GOT3 (cell line): ENCODE measurements around the gene BAHCC1.

ENCODE experiments used
- DNase-seq: peaks from one replicate; lab custom pipeline; 2025; ENCODE audit warnings: mixed read lengths; lab: John Stamatoyannopoulos, UW

The BAHCC1 gene

GRCh38 chr17:81367171-81367570 lies 28.1 kb upstream of the BAHCC1 start:
- DNase-seq: no peak

GRCh38 chr17:81368161-81369022 lies 26.9 kb upstream of the BAHCC1 start:
- no peak for DNase-seq

DNA sequence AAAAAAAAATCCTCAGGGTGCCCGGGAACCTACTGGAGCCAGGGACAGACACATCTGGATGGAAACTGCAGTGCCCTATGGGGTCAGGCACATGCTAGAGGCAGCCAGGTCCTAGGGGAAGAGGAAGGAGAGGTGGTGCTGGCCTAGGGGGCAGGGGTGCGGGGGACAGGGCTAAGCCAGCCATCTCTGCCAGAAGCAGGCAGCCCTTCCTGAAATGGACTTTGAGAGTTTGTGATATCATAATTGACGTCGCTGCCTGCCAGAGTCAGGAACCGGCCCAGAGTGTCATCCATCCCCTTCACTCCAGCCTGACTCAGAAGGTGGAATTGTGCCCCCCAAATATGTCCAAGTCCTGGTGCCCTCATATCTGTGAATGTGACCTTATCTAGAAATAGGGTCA lies 25.0 kb upstream of the BAHCC1 start:
- DNase-seq: no peak

DNA sequence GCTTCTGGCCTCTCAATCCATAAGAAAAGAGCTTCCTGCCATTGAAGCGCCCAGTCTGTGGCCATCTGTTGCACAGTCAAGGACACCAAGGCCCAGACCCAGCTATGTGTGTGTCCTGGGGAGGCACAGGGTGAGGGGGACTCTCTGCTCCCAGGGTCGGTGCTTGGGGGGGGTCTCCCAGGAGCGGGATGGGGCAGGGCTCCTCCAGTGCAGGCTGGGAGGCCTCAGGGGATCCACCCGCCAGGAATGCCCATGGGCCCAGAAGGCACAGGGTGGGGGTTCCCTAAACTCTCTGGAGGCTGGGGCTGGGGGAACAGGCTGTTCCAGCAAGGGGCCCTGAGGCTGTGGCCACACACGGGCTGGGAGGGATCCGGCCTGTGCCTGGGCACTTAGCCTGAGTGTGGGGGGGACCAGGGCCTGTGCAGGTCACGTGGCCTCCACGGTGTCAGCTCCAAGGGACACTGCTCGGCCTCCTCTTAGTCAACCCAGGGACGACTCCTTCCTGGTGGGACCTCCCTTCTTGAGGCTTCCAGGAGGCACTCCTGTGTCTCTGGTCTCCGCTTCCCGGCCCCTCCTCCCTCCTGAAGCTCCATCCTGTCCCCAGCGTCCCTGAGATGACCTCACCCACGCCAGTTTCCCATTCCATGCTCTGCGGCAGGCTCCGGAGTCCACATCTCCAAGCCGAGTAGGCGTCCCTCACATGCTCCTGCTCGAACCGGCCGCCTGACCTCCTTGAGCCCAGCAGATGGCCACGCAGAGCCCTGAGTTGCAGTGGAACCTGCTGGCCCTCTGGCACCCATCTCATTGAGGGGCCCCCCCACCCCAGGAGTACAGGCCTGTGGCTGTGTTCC lies 23.1 kb upstream of the BAHCC1 start:
- DNase-seq: no peak

DNA sequence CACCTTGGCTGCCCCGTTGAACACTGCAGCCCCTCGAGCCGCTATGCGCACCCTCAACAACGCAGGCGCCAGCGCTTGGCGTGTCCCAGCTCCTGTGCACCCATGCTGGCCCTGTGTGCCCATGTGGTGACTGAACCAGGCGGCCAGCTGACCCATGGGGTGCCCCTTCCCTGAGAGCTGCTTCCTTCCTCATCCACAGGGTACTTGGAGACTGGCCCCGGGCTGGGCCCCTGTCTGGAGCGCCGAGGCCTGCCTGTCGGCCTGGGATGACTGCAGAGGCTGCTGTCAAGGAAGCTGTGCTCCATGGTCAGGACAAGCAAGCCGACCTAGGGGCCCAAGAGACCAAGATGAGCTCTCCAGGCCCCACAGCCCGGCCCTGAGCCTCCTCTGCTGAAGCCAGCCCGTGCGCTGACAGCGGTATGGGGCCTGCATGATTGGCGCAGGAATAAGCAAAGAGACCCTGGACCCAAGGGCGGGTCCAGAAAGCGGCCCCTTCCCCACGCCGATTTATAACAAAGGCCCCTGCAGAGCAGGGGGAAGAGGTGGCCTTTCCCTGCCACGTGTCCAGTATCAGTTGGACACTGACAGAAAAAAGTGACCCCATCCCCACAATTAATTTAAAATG lies 21.6 kb upstream of the BAHCC1 start:
- no peak for DNase-seq

DNA sequence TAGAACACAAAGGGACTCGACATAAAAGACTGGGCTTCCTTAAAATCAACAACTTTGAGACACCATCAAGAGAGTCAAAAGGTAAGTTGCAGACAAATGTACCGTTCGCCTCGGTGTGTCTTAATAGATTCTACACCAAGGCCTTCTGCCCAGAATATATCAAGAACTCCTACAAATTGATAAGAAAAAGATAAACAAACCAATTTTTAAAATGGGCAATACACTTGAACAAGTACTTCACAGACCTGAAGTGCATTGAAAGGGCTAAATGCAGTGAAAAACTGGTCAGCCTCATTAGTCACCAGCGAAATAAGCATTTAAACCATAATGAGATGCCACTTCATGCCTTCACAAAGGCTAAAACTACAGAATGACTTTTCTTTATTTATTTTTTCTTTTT lies 20.4 kb upstream of the BAHCC1 start:
- no peak for DNase-seq

DNA sequence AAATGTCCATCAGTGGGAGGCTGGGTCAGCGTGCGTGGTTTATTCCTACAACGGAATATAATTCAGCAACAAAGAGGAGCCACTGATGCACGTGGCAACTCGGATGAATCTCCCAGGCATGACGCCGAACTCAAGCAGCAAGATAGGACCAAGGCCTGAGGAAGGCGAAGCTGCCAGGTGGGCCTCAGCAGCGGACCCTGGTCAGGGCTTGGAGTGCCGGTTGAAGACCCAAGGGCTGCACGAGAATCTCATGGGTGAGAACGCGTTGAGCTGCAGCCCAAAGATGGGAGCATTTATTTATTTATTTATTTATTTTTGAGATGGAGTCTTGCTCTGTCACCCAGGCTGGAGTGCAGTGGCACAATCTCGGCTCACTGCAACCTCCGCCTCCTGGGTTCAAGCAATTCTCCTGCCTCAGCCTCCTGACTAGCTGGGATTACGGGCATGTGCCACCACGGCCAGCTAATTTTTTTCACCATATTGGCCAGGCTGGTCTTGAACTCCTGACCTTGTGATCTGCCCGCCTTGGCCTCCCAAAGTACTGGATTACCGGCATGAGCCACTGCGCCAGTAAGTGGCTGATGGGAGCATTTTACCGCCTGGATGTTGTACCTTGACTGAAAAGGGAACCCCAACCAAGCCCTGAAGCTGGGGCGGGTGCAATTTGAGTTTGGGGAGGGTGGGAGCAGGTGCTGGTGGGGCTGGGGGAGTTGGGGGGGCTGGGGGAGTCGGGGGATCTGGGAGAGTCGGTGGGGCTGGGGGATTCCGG lies 18.1 kb upstream of the BAHCC1 start:
- no peak for DNase-seq

DNA sequence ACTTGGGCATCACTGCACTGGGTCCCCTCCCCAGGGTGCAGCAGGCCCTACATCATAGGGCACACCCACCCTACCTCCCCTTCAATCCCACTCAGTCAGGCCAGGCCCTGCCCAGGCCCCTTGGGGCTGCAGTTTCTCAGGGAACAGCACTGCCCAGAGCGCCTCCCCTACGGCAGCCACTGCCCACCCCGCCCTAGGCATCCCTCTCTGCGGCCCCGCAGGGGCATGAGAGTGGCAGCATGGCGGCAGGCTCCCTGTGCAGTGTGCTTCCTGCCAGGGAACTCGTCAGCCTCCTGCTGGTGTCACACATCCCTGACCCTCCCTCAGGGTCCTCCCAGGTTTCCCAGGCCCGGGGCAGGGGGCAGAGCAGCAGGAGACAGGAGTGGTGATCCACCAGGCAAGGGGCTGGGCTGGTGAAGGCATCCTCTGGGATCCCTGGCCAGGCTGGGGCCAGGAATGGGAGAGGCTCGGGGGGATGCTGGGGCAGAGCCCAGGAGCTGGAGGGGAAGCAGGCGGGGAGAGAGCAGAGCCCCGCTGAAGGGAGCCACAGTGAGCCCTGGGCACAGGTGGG lies 16.2 kb upstream of the BAHCC1 start:
- DNase-seq: no peak

DNA sequence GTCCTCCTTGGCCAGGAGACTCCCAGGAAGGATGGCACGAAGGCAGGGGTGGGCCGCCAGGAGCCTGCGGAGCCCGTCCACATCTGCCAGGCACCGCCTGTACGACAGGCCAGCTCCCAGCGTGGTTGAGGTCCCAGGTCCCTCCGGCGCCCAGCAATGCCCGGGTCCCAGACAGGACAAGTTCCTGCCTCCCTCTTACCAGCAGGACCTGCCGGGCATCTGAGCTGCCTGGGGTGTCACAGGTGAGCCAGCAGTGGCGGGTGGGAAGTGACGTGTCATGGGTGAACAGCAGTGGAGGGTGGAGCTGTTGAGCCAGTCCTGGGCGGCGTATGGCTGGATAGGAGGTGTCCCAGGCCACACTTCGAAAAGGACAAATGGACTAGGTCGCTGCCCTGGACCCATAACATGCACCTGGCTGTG lies 15.7 kb upstream of the BAHCC1 start:
- no peak for DNase-seq

DNA sequence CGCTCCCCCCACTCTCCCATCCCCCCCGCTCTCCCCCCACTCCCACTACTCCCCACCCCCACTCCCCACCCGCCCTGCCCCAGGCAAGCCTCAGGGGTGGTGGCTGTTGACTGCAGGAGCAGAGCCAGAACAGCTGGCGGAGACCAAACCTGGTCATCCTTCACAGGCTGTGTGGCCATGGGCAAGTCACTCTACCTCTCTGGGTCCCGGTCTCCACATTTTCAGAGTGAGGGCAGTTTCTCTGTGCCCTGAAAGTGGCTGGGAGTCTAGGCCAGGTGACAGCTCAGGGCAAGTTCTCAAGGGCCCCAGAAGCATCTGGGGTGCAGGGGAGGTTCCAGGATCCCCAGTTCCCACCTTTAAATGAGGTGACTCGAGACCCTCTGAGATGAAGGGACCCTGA lies 15.1 kb upstream of the BAHCC1 start:
- DNase-seq: no peak

GRCh38 chr17:81380666-81381518 lies 14.4 kb upstream of the BAHCC1 start:
- DNase-seq: no peak

DNA sequence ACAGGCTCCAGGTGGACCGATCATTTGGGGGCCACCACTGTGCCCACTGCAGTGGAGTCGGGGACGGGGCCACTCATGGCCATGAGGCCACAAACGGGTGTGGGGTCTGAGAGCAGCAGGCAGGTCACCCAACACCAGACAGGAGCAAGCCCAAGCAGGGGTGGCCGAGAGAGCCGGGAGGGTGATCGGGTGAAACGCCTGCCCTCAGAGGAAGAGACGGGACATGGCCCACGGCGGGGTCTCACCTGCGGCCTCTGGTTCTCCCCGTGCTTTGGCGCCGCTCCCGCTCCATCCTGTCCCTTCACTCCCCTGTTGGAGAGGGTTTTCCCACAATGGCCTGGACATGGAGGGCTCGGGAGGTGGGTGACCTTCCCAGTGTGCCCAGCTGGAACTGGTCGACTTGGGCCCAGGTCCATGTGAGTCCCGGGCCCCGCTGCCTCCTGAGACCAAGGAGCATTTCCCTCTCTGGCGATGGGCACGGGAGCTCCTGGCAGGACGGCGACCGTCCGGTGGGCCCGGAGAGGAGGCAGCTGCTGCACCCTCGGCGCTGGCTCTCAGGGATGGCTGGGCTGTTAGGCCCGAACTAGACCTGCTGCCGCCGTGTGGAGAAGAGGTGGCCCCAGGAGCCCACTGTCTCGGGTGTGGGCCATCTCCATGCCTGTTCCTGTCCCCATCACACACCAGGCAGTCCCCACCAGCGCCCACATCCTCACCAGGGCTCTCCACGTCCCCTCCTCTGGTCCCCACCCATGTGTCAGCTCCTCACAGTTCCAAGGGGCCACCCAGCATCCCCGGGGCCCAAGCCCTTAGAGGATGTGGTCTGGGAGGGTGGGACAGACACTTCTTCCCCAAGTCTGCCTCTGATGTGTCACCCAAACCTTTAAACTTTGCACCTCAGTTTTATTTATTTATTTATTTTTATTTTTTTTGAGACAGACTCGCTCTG lies 13.4 kb upstream of the BAHCC1 start:
- DNase-seq: no peak

- no peak for DNase-seq
Observed at GRCh38 chr17:81382851-81383250, 12.4 kb upstream of the BAHCC1 start.

DNA sequence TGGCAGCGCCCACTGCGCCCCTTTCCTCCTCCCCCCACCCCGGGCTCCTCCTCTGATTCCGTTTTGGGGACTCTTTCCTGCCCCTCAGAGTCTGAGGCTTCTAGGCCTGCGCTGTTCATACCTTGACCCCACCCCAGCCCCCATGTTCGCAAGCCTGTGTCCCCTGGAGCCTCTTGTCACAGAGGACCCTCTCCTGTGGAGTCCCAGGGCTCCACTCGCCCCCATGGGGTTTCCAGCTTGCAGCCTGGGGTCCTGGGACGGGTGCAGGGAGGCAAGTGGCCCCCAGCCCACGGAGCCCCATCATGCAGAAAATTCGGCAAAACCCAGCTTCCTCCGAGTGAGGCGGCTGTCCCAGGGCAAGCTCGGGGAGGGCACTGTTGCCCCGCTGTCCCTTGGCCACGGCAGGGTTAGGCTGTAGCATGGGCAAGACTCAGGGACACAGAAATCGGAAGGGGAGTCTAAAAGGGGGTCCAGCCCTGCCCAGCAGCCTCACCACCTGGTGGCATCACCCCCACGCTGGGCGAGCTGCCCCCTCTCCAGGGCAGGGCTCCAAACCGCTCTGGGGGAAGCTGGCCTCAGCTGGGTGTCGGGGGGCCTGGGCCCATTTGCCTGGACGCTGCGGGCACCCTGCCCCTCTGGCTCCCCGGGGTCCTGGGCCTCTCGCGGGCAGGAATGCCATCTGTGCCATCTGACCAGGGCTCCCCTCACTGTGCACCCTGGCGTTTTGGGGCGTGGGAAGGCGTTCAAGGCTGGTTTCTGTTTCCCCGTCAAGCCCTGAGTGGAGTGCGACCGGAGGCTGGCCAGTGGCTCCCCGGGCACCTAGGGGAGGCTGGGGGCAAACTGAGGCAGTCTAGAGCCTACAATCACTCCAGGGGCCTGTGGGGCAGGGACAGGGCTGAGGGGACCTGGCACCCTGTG lies 11.5 kb upstream of the BAHCC1 start:
- DNase-seq: no peak

DNA sequence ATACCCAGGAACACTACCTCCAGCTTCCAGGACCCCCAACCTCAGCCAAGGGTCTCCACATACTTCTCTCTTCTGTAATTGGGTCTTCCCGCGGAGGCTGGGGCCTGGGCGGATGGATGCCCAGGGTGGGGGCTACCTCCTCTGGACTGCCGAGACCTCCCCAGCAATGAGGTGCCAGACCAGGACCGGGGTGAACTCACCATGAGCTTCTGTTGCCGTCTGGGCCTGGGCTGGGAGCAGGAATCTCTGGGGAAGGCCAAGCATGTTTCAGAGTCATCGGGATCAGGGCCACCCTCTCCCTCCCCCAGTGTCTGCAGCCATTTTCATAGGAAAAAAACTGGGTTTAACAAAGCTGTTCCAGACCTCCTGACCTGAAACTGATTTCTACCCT lies 10.3 kb upstream of the BAHCC1 start:
- no peak for DNase-seq

GRCh38 chr17:81385320-81386111 lies 9.7 kb upstream of the BAHCC1 start:
- DNase-seq: no peak

GRCh38 chr17:81386141-81386645 lies 9.1 kb upstream of the BAHCC1 start:
- no peak for DNase-seq
